NCI-H187 treated with DMSO at 0.1 percent for 48 hours (cell line): ENCODE results near the gene WRAP73.

Experiments used
- DNase-seq: peaks from one replicate; lab custom pipeline; 2025; lab: John Stamatoyannopoulos, UW

Gene WRAP73

DNA sequence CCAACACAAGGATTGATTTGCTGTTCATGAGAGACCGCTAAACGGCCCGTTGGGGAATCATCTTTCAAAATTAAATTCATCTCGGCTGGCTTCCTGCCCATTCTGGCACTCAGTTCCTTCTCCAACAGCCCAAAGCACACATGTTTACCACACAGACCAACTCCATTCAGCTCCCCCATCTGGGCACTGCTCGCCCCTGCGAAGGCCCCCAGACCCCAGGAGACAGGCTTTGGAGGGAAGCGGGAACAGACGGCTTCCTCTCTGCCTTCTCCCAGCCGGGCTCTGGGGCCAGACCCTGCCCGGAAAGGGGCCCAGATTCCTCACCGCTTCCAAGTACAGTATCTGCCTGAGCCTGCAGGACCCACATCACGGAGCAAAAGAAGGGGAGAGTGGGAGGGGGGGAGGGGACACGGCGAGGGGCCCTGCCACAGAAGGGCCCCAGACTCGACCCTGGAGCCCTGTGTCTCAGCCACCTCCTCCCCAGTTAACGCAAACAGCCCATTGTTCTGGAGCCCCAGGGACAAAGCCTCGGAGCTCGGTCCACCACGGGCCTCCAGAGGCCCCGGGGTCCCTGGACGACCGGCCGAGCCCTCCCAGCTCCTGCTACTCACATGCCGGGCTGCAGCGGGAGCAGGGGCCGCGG, 39.3 kb downstream of the WRAP73 start:
- DNase-seq: no peak

DNA sequence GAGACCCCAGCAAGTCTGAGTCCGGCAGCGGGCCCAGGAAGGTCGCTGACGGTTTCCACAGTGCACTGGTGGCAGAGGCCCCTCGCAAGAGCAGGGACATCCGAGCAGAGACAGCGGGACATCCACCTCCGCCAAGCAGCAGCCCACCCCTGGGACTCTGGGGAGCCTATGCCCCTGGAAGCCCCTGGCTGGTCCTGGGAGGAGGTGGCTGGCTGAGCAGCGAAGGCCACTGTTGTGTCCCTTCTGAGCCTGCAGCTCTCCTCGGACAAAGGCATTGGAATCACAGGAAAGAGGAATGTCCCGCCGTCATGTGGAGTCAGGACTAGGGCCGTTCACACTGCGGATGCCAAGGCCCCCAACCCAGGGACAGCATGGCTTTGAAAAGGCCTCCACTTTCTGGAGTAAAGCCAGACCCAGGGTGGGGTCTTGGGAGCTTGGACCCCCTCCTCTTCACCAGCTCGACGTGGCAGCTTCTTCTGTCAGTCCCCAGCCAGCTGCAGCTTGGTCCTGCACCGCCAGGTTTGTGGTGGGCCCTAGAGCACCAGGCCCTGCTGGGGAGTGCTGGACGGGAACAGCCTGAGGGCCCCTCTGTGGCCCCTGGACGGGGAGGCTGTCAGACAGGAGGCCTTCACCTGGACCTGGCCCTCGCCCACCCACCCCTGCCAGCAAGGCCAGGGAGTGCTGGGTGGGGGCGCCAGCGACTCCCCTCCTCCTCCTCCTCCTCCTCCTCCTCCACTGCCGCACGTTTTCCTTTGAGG, 40.0 kb downstream of the WRAP73 start:
- DNase-seq: no peak

DNA sequence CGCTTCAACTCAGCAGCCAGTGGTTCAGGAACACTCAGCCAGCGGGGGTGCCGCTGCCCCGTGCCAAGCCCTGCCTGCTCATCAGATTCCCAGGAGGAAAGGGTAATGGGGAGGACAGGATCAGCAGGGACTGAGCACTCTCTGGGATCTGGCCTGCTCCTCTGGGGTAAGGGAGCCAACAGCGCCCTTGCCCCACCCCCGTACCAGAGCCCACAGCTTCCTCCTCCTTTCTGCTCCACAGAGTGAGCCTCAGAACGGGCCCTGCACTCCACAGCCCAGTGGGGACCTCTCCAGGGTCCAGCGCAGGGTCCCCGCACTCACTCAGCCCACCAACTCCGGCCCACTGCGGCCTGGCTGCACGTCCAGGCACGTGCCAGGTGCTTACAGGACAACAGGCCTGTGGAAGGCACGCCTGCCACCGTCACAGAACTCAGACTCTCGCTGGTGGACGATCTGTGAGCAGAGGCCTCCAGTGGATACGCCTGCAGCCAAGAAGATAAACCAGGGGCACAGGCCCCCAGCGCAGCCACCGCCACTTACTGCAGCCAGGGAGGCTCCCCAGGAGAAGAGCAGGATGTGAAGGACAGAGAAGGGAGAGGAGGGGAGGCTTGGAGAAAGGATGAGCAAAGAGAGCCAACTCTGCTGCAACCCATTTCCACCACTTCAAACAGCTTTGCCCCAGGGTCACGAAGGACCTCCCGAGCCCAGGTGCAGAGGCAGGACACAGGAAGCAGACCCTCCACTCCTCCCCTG, 40.7 kb downstream of the WRAP73 start:
- DNase-seq: no peak

DNA sequence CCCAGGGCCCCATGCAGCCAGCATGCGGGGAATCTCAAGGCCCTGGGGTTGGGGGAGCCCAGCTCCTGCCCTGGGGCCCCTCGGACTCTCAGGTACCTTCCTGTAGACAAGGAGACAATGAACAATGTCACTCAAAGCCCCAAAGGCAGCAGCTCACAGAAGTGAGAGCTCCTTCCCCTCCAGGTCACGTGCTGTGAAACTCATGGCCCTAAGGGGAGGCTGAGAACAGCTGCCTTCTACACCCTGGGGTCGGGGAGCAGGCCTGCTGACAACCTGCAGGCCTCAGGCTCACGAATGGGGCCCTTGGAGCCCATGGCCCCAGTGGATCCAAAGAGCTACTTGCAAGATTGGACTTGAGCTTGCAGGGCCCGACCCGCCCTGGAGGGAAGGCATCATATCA, 41.7 kb downstream of the WRAP73 start:
- no peak for DNase-seq

DNA sequence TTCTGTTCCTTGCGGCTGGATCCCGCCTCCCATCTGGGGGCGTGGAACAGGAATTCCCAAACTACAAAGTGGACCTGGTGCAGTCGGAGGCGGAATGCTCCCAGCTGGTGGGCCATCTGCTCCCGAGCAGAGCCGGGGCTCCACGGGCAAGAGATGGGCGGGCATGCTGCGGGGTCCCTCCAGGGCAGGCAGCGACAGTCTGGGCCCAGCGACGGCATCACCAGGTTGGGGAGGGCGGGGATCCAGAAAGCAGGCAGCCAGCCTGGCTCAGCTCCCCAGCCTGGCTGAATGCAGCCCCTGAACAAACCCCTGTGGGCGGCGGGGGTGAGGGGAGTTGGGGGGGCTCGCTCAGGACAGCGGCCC, 42.2 kb downstream of the WRAP73 start:
- no peak for DNase-seq

DNA sequence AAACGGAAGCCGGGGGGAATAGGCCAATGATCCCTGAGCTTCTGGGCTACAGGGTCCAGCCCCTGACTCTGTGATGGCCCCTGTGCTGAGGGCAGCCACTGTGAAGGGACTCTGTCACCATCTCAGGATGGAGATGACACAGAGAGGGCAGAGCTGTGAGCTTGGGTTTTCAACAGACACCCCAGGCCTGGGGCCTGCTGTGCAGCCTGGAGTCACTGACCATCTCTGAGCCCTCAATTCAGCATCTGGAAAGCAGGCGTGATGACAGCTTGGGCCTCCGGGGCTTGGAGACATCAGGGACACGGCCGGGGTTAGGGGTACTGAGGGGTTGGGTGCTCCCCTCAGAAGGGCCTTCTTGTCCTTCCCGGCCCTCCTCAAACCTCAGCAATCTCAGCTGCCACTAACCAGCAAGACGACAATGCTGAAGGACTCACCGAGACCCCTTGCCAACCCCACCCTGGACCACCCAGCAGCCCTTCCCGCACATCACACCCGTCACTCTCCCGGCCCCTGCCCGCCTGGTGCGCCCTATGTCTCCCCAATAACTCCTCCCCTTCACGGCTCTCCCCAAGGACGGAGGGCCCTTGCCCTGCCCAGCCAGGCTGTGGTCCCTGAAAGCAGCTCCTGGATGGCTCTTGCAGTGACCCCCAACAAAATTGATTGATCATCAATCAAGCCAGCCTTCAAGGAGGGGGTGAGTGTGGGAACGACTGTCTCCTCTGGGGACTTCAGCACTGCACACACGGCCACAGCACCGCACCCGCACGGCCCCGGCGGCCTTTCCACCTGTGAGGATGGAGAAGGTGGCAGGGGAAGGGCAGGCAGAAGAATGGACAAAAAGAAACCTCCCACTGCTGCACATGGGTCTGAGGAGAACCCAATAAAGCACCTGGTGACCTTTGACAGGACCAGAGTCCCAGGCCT, 42.9 kb downstream of the WRAP73 start:
- no peak for DNase-seq

DNA sequence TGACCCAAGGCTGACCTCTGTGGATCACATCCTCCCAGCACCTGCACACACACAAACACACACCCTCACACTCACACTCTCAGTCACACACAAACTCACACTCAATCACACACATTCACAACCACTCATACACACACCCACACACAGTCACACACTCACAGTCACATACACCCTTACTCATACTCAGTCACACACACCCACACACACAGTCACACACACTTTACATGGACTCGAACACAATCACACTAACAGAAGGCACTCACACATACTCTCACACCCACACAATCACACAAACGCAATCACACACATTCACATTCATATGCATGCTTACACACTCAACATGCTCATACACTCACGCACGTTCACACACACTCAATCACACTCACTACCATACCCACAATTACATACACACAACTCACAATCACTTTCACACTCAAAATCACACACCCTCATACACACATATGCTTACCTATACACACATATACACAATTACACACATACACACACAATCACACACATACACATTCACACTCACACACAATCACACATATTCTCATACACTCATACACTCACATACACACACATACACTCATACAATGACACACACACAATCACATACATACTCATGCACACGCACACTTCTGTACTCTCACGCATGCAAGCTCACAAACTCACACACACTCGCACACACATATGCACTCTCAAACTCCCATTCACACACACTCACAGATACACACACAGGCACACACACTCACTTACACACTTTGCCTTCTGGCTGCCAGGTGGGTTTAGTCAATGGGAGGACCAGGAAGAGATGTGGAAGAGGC, 44.7 kb downstream of the WRAP73 start:
- DNase-seq: no peak

DNA sequence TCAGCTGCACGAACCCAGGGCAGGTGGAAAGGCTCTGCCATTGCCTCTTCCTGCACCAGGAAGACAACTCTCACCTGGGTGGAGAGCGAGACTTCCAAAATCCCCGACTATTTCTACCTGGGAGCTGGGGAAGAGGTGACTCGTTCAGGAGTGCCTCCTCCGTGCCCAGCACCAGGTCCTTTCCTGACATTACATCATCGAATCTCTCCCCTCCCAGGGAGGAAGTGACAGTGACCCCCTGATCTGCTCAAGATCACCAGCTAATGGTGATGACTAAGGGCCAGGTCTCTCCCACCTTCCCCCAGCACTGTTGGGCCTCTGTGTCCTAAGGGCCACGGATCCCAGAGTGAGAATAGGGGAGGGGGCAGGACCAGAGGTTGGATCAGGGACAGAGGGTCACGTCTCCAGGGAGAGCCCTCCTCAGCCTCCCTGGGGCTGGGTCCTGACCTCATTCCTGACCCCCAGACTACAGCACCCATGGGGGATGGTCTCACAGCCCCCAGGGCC, 45.4 kb downstream of the WRAP73 start:
- no peak for DNase-seq

DNA sequence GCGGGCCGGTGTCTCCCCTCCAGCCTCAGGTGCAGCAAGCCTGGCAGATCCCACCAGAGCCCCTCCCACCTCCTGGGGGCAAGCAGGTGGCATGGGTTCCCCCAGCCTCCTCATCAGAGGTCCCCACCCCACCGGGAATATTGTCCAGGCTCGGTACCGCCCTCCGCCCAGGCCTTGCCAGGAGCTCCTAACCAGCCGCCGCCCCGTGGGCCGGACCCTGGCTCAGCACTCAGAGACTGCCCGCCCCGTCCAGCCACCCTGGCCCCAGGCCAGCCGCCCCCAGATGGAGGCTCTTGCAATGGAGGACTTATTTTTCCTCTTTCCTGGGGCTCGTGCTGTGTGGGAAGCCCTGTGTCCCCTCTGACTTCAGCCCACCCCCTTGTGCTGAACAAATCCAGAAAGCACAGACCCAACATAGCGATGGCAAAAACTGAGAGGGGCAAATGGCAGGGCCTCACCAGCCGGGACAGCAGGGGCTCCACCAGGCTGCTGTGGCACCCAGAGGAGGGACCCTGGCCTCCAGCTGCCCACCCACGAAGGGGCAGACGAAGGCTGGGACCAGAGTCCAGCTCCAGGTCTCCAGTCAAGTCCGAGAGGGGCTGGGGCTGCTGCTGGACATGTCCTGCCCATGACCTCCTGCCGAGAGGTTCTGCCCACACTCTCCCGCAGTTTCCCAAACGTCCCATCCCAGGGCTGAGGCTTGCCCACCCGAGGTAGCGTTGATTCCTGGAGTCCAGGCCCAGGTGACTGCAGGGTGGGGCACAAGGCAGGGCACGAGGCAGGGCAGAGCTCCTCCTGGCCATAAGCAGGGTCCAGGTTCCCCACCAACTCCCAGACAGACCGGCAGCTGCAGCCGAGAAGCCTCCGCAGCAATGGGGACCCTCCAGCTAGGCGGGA, 46.1 kb downstream of the WRAP73 start:
- DNase-seq: no peak

DNA sequence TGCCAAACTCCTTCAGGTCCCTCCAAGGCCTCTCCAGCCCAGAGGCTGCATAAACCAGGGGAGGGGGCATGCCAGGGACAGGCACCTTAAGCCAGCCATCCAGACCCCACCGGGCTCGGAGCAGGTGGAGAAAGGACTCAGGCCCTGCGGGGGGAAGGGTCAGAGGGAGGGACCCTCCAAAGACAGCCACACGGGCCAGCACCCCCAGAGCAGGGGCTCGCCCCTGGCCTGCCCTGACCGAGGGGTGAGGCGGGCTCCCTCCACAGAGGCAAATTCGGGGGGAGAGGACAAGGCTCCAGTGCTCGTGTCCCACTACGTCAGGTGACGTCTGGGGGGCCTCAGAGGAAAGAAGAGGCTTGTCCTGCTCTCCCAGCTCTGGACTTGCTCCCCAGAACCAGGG, 46.7 kb downstream of the WRAP73 start:
- no peak for DNase-seq

DNA sequence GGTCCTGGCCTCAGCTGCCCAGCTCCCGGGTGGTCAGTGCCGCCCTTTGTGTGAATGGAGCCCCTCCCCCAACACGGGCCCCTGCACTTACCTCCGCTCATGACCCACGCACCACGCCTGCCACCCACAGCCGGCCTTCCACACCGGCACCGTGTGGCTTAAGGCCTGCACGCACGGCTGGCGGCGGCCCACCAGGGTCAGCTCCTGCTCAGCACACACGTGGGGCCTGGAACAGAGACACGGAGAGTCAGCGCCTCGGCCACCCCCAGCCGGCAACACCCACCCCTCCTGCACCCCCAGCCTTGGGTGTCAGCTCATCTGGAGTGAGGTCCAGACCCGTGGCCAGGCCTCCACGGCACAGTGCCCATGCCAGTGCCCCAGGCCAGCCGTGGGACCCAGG, 47.5 kb downstream of the WRAP73 start:
- no peak for DNase-seq

DNA sequence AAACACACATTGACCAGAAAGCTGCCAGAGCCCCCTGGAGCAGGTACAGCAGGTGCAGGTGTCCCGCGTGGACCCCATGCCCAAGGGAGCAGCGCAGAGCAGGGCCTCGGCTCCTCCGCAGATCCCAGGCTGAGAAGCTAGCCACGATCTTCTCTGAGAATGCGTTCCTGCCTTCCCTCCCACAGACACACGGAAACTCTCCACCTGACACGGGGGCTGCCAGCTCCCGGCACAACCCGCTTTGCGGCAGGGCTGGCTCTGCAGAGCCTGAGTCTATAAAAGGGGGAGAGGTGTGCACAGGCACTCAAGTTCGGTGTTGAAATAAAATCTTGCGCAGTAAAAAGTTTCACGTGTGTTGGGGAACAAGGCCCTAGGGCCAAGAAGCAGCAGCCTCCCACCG, 48.2 kb downstream of the WRAP73 start:
- DNase-seq: no peak

DNA sequence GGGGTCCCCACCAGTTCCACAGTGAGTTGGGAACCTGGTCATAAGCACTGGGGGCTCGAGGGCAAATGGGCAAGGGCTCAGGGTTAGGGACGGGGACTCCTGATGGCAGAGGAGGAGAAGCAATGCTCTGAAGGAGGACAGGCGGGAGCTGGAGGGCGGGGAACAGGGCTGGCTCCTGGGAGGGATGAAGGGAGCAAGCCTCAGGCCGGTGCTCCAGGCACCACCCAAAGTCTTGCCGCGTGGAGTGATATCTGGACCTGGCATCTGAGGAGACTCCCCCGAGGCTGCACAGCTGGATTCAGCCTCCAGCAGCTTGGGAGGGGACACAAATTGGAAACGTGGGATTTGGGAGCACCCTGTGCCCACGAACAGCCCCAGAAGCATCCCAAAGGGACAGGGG, 49.5 kb downstream of the WRAP73 start:
- no peak for DNase-seq

DNA sequence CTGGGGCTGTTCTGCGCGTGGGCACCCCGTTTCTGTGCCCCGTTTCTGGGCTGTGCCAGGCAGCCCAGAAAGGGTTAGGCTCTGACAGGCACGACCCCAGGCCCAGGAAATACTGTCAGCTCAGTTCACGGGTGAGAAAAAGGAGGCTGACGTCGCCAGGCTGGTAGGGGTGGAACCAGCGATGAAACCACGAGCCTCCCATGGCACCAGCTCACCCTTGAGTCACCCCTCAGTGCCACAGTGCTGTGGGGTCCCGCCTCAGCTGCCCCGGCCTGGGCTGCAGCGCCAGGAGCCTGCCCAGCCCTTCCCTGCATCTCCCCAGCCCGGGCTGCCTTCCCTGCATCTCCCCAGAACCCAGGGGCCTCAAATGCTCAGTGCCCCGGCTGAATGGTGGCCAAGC, 50.1 kb downstream of the WRAP73 start:
- DNase-seq: no peak

DNA sequence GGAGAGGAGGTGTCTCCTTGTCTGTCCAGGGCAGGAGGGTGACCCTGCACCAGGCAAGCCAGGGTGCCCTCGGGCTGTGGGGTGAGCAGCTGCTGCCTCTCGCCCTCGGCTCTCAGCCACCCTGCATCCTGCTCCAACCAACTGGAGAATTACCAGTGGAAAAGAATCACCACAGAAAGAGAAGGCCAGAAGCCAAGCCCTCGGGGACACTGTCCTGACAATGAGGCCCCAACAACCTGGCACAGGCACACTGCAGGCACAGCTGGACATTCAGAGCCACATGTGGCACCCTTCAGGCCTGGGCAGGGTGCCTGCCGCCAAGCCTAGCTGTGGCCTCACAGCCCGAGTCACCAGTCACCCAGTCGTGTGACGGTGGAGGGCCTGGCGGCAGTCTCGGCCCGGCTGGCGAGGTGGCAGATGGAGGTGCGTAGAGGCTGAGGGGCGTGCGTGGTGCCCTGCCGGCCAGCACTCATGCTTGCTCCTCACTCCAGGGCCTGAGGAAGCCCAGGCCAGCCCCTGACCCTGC, 50.6 kb downstream of the WRAP73 start:
- DNase-seq: no peak

DNA sequence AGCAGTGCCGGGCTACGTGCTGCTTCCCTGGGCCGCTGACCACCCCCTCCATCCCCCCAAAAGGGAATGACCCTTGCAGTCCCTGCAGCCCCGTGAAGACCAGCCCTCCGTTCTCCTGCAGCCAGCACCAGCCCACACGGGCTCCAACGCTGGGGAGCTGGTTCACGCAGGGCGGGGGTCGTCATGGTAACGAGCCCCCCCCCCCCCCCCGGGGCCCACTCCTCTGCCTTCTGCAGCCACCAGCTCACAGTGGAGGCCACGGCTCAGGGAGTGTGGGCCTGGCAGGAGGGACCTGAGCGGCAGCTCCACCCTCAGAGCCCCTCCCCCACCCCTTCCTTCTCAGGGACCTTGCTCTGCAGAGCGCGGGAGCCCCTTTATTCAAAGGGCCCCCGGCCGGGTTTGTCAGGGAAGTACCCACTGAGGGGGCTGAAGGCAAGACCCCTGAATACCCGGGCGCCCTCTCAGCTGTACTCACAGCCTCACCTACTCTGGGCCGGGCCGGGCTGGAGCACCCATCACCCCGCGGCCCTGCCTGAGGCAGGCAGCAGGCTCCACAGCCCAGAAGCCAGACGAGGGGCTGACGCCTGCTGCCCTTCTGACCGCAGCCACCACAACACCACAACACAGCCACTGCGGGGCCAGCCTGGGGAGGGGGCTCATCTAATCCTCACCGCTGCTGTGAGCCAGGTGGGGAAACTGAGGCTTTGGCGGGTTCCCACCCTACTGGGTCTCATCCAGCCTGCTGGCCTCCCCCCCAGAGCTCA, 51.2 kb downstream of the WRAP73 start:
- DNase-seq: no peak

DNA sequence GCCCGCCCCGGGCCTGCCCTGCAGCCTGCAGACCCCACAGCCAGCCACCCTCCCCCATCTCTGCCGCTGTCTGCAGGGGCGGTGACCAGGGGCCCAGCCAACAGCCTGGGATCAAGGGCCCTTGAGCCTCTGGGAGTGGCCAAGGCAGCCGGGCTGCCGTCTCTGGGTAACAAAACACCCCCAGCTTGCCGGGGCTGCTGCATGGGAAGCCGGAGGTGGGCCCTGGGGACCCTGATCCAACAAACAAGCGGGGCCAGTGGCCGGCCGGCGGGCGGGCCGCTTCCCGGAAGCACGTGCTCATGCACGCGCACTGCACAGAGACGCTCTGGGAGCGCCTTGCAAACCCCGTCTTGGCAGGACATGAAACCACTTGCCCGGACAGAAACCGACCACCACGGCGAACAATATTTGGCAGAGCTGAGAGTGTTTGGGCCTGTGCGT, 51.8 kb downstream of the WRAP73 start:
- DNase-seq: no peak

DNA sequence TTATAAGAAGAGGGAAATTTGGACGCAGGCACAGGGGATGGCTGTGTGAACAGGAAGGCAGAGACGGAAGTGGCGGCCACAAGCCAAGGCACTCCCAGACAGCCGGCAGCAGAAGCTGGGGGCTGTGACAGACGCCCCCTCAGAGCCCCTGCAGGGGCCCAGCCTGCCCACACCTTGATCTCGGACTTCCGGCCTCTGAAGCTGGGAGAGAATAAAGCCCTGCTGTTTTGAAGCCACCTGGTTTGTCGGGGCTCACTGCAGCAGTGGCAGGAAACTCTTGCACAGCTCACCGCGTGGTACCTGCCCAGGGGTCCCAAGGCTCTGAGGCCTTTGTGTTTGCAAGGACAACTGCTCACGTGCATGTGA, 52.3 kb downstream of the WRAP73 start:
- no peak for DNase-seq
